ENCODE measurements around the gene ATXN7L2.

- no peak for TF ChIP-seq POLR2A (IDR thresholded peaks at IDR 0.05)
- no peak for TF ChIP-seq EP300 (IDR thresholded peaks at IDR 0.05)
- no peak for TF ChIP-seq CTCF (IDR thresholded peaks at IDR 0.05)
Measured at GRCh38 chr1:109538827-109539555, 55.3 kb downstream of the ATXN7L2 start.

All from gastroesophageal sphincter (tissue), 3 donors.